ENCODE results near the gene ZNF511.

GRCh38 chr10:133282846-133283390, 25.8 kb upstream of the ZNF511 start:
- TF ChIP-seq POLR2AphosphoS5 (IDR thresholded peaks at IDR 0.05), result no peak
- TF ChIP-seq CTCF (IDR thresholded peaks at IDR 0.05), result no peak
- TF ChIP-seq POLR2A (IDR thresholded peaks at IDR 0.05), result no peak

Data from transverse colon (tissue), 4 donors.